NCI-H2107 (cell line): ENCODE results near the gene FANK1.

ENCODE experiments used
- DNase-seq: peaks from one replicate; lab custom pipeline; 2025; lab: John Stamatoyannopoulos, UW

Gene FANK1

GRCh38 chr10:125989791-125990190, 93.4 kb downstream of the FANK1 start:
- DNase-seq, result no peak

GRCh38 chr10:125990974-125991373, 94.6 kb downstream of the FANK1 start:
- no peak for DNase-seq

- no peak for DNase-seq
These were observed 95.0 kb downstream of the FANK1 start for GRCh38 chr10:125991392-125991791.

GRCh38 chr10:125992254-125992653, 95.9 kb downstream of the FANK1 start:
- DNase-seq, result no peak

GRCh38 chr10:125994601-125995000, 98.2 kb downstream of the FANK1 start:
- DNase-seq, result no peak

- no peak for DNase-seq
These were observed 99.5 kb downstream of the FANK1 start for GRCh38 chr10:125995726-125996304.

GRCh38 chr10:125997586-125997985, 101.2 kb downstream of the FANK1 start:
- DNase-seq, result no peak

GRCh38 chr10:125999694-126000093, 103.3 kb downstream of the FANK1 start:
- DNase-seq, result no peak

- no peak for DNase-seq
These were observed 105.2 kb downstream of the FANK1 start for GRCh38 chr10:126001576-126001975.

GRCh38 chr10:126004752-126005151, 108.4 kb downstream of the FANK1 start:
- DNase-seq, result no peak

GRCh38 chr10:126006264-126006663, 109.9 kb downstream of the FANK1 start:
- DNase-seq, result no peak

GRCh38 chr10:126006906-126007305, 110.5 kb downstream of the FANK1 start:
- no peak for DNase-seq

- DNase-seq, result no peak
These were observed 113.3 kb downstream of the FANK1 start for GRCh38 chr10:126009650-126010049.

GRCh38 chr10:126011995-126012394, 115.6 kb downstream of the FANK1 start:
- no peak for DNase-seq

- no peak for DNase-seq
These were observed 116.1 kb downstream of the FANK1 start for GRCh38 chr10:126012485-126012884.

- no peak for DNase-seq
These were observed 117.3 kb downstream of the FANK1 start for GRCh38 chr10:126013489-126014281.

GRCh38 chr10:126014309-126014708, 117.9 kb downstream of the FANK1 start:
- DNase-seq, result no peak

- no peak for DNase-seq
These were observed 119.0 kb downstream of the FANK1 start for GRCh38 chr10:126015413-126015812.

- DNase-seq, result no peak
These were observed 119.9 kb downstream of the FANK1 start for GRCh38 chr10:126016156-126016805.

- DNase-seq, result no peak
These were observed 120.5 kb downstream of the FANK1 start for GRCh38 chr10:126016882-126017281.

- no peak for DNase-seq
These were observed 121.7 kb downstream of the FANK1 start for GRCh38 chr10:126017961-126018560.

GRCh38 chr10:126021833-126022500, 125.6 kb downstream of the FANK1 start:
- DNase-seq, result no peak
